ENCODE data around the gene MUC3A.
A peak's percentile ranks its signal among the peaks of the same experiment; 100 is the strongest.

GRCh38 chr7:100901921-100902332 is 47.4 kb upstream of the MUC3A start:
- TF ChIP-seq, protein P1, sequence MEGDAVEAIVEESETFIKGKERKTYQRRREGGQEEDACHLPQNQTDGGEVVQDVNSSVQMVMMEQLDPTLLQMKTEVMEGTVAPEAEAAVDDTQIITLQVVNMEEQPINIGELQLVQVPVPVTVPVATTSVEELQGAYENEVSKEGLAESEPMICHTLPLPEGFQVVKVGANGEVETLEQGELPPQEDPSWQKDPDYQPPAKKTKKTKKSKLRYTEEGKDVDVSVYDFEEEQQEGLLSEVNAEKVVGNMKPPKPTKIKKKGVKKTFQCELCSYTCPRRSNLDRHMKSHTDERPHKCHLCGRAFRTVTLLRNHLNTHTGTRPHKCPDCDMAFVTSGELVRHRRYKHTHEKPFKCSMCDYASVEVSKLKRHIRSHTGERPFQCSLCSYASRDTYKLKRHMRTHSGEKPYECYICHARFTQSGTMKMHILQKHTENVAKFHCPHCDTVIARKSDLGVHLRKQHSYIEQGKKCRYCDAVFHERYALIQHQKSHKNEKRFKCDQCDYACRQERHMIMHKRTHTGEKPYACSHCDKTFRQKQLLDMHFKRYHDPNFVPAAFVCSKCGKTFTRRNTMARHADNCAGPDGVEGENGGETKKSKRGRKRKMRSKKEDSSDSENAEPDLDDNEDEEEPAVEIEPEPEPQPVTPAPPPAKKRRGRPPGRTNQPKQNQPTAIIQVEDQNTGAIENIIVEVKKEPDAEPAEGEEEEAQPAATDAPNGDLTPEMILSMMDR (IDR thresholded peaks at IDR 0.05; ENCODE audit: low read depth, low read length, missing input control): no peak
- TF ChIP-seq SP1 (IDR thresholded peaks at IDR 0.05) (peak; percentile 83), TAF1 (conservative IDR thresholded peaks at IDR 0.05) (no peak), RAD21 (IDR thresholded peaks at IDR 0.05) (peak in 1 of 2 donors; percentile 14), RXRA (IDR thresholded peaks at IDR 0.05) (peak; percentile 59 to 61), JUND (IDR thresholded peaks at IDR 0.05) (no peak)
- TF ChIP-seq, protein P2, sequence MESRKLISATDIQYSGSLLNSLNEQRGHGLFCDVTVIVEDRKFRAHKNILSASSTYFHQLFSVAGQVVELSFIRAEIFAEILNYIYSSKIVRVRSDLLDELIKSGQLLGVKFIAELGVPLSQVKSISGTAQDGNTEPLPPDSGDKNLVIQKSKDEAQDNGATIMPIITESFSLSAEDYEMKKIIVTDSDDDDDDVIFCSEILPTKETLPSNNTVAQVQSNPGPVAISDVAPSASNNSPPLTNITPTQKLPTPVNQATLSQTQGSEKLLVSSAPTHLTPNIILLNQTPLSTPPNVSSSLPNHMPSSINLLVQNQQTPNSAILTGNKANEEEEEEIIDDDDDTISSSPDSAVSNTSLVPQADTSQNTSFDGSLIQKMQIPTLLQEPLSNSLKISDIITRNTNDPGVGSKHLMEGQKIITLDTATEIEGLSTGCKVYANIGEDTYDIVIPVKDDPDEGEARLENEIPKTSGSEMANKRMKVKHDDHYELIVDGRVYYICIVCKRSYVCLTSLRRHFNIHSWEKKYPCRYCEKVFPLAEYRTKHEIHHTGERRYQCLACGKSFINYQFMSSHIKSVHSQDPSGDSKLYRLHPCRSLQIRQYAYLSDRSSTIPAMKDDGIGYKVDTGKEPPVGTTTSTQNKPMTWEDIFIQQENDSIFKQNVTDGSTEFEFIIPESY (IDR thresholded peaks at IDR 0.05): no peak
- TF ChIP-seq, protein P3, sequence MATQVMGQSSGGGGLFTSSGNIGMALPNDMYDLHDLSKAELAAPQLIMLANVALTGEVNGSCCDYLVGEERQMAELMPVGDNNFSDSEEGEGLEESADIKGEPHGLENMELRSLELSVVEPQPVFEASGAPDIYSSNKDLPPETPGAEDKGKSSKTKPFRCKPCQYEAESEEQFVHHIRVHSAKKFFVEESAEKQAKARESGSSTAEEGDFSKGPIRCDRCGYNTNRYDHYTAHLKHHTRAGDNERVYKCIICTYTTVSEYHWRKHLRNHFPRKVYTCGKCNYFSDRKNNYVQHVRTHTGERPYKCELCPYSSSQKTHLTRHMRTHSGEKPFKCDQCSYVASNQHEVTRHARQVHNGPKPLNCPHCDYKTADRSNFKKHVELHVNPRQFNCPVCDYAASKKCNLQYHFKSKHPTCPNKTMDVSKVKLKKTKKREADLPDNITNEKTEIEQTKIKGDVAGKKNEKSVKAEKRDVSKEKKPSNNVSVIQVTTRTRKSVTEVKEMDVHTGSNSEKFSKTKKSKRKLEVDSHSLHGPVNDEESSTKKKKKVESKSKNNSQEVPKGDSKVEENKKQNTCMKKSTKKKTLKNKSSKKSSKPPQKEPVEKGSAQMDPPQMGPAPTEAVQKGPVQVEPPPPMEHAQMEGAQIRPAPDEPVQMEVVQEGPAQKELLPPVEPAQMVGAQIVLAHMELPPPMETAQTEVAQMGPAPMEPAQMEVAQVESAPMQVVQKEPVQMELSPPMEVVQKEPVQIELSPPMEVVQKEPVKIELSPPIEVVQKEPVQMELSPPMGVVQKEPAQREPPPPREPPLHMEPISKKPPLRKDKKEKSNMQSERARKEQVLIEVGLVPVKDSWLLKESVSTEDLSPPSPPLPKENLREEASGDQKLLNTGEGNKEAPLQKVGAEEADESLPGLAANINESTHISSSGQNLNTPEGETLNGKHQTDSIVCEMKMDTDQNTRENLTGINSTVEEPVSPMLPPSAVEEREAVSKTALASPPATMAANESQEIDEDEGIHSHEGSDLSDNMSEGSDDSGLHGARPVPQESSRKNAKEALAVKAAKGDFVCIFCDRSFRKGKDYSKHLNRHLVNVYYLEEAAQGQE (IDR thresholded peaks at IDR 0.05): peak; percentile 21
- TF ChIP-seq, protein P4, sequence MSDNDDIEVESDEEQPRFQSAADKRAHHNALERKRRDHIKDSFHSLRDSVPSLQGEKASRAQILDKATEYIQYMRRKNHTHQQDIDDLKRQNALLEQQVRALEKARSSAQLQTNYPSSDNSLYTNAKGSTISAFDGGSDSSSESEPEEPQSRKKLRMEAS (IDR thresholded peaks at IDR 0.05): no peak
- TF ChIP-seq, protein P5, sequence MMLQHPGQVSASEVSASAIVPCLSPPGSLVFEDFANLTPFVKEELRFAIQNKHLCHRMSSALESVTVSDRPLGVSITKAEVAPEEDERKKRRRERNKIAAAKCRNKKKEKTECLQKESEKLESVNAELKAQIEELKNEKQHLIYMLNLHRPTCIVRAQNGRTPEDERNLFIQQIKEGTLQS (IDR thresholded peaks at IDR 0.05): peak; percentile 36
